Fibroblast of the conjunctiva (primary cell): Measurements from ENCODE around the gene TNFAIP2.

ENCODE experiments used
- DNase-seq: peaks from one replicate; pipeline ENCODE4 v3.0.0-alpha.2; 2010; ENCODE audit warnings: low read depth

TNFAIP2 gene

GRCh38 chr14:103094406-103095209 lies 28.7 kb upstream of the TNFAIP2 start, which contains the start of gene EXOC3L4:
EXOC3L4 (plus strand) TSS chr14:103094725; CDS start chr14:103100220, 5,495 bp downstream.
- DNase-seq, result no peak

DNA sequence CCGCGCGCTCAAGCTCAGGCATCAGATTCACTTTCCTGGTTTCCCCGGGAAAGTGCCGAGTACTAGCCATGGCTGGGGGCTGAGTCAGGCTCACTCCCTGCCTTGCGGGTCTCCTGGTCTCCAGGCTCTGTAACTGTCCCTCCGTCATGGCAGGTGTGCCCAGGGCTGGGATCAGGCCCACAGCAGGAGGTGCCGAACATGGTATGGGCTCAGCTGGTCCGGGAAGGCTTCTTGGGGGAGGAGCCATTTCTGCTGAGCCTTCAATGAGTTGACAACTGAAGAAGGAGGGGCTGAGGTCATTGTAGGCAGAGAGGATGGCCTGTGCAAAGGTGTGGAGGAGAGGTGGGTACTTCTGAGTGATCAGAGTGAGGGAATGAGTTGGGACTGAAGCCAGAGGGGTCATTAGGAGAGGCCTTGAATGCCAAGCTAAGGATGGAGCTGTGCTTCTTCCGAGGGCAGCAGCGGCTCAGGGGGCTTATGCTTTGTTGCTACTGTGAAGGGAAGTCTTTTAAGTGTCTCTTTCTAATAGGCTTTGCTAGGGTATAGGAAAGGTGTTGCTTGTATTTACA lies 28.0 kb upstream of the TNFAIP2 start:
- no peak for DNase-seq

- DNase-seq, result no peak
These were observed 26.9 kb upstream of the TNFAIP2 start for GRCh38 chr14:103096387-103096786.

DNA sequence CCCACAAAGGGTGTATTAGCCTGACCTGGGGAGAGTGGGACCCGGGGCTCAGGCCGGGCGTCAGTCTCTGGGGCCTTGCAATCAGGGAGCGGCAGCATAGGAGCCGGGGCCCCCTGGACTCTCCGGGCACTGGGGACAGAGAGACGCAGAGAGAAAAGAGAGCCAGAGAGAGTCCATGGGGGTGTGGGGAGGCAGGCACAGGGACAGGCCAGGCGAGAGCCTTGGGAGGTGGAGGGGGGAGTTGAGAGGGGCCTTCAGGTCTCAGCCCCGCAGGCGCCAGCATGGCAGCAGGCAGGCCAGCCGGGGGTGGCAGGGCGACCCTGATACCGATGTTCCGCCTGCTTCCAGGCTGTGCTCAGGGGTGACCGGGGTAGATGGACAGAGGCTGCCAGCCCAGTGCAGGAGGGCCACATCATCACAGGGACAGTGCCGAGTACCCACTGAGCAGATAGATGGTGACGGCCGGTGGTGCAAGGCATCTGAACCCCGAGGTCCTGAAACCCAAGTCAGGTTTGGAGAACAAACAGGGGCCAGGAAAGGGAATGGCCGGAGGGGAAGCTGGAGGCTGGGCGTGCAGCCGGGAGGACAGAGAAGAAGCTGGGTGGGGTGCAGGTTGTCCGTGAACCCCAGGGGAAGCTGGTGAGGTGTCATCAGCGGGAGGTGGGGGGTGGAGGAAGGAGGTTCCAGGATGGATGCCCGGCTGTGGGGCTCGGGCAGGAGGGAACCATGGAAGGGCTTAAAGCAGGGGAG lies 25.8 kb upstream of the TNFAIP2 start:
- DNase-seq, result no peak

GRCh38 chr14:103097994-103098957 lies 25.0 kb upstream of the TNFAIP2 start:
- DNase-seq, result no peak

DNA sequence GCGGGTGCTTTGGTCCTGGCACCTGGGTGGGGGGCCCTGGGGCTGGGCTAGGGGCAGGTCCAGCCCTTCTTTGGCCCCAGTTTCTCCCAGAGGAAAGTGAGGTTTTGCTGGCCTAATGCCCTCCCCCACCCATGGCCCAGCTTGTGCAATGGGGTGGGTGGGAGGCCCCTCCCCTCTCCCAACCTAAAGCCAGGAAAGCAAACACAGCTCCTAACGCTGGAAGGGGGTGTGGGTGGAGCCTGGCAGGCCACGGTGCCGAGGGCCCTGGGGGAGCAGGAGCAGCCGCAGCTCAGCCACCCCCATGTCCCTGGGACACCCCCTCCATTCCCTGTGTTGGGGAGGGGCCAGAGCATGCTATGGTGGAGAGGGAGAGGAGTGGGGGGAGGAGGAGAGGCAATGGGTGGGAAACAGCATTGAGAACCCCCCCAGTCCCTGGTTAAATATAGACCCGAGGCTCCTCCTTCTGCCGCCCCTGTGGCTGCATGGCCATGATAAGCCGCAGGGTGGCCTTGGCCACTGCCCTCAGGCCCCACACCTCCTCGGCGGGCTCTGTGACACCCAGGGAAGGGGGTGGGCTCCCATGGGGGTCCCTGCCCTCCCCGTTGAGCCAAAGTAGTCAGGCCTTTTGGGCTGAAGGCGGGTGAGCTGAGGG lies 24.1 kb upstream of the TNFAIP2 start:
- DNase-seq, result no peak

DNA sequence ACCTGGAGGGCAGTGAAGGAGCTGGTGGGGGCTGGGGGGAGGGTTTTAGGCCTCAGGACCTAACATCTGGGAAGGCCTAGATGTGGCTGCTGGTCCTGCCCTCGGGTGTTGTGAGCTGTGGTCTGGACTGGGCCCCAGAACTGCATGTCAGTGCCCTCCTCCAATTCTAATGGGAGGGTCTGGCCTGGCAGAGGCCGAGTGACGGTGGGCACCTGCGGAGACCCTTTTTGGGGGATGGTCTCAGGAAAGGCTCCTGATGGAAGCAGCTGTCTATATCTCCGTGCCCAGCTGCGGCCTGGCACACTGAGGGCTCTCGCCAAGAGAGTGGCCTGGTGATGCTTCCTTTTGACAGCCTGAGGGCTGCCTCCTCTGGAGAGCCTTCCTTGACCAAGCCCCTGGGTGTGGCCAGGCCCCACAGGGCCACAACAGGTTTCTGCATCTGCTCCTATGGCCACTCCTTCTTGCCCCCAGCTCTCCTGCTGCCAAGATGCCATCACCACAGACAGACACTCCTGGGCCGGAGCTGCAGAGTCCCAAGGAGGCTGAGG lies 23.5 kb upstream of the TNFAIP2 start:
- DNase-seq, result no peak

- no peak for DNase-seq
These were observed 22.8 kb upstream of the TNFAIP2 start for GRCh38 chr14:103100281-103101121.

DNA sequence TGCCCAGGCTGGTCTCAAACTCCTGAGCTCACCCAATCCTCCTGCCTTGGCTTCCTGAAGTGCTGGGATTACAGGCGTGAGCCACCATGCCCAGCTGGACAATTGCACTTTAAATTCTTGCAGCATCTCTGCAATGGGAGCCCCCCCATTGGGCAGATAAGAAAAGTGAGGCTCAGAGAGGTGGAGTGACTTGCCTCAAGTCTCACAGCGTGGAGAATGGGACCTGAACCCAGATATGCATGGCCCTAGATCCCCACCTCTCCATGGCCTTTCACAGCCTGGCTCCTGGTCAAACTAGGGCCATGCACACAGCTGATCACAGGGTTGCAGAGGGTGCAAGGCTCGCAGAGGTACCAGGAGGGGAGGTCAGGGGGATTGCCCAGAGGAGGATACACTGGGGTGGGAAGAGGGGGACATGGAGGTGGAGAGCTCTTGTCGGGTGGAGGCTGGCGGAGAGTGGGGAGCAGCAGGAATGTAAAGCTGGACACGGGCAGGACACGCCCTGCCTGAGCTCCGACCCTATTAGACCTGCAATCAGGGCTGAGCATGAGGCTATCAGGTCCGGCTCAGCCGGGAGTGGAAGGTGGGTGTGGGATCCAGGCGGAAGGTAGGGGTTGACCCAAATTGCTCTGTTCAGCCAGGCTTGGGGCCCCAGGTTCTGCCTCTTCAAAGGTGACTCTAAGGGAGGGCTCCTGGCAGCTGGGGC lies 21.9 kb upstream of the TNFAIP2 start:
- DNase-seq, result no peak

DNA sequence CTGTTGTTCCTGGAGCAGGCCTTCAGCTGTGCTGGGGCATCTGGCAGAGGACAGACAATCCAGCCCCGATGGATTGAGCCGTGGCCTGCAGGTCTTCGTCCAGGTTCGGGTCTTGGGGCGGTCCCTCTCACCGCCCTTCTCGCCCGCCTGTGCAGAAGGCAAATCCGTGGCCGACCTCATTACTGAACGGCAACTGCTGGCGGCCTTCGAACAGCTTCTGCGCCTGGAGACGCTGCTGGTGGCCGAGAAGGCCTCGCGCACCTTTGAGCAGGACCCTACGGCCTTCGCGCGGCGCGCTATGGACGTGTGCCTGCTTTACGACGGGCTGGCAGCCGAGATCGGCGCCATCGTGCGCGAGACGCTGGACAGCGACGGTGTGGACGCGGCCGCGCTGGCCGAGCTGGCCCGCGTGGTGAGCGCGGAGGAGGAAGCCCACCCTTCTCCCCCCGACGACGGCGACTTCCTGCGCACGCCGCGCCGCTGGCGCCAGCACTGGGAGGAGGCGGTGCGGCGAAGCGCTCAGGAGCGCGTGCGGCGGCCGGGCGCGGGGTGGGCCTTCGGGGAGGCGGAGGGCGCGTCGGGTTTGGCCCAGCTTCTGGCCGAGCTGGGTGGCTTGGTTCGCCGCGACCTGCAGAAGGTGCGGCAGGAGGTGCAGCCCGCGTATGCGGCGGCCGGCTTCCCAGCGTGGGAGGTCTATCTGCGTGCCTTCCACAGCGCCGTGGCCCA lies 21.1 kb upstream of the TNFAIP2 start:
- no peak for DNase-seq

DNA sequence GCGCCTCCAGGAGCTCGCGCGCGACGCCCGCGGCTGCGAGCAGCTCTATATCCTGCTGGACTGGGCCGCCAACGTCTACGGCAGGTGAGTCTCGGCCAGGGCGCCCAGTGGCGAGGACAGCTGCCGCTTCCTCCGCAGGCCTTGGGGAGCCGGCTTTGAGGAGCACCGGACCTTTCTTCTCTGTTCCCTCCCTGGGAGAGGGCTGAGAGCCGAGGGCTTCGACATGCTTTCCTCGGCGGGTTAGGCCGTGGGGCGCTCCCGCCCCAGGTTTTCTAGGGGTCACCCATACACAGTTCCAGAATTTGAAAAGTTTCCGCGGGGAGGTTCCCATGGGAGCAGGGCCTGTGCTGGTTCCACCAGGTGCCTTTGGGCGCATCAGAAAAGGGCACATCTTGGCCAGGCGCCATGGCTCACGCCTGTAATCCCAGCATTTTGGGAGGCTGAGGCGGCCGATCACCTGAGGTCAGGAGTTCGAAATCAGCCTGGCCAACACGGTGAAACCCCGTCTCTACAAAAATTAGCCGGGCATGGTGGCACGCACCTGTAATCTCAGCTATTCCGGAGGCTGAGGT lies 20.5 kb upstream of the TNFAIP2 start:
- DNase-seq, result no peak

DNA sequence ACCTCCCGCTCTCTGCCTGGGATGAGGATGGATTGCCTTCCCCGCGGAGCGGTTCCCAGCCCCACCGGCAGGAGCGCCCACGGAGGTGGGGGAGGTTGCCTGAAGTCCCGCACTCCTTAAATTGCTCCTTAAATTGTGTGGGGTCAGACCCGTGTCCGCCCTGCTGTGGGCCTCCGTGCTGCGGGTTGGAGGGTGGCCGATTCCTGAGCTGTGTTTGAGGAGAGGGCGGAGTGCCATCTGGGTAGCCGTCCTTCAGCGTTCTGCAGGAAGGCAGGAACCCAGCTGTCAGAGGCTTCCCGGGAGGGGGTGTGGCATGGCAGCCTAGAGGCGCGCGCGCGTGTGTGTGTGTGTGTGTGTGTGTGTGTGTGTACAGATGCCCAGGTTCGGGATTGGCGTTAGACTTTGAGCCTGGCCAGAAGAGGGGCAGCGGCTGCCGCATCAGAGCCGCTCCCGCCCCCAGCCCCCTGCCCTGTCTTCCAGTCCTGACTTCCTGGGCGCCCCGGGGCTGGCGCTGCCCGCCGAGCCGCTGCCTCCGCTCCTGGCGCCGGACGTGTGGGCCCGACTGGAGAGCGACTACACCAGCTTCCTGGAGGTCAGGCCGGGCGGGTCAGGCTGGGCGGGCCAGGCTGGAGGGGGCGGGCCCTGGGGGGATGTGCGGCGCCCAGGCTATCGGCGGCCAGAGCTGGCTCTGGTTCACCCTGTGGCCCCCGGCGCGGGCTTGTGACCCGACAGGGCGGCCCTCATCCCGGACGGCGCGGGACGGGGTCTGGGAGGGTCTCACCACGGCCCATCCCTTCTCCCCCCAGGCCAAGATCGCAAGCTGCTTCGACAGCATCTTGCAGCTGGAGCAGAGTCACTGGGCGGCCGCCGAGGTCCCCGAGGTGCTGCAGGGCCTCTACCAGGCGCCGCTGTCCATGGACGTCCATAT lies 19.5 kb upstream of the TNFAIP2 start:
- no peak for DNase-seq

- no peak for DNase-seq
These were observed 18.9 kb upstream of the TNFAIP2 start for GRCh38 chr14:103104389-103104653.

DNA sequence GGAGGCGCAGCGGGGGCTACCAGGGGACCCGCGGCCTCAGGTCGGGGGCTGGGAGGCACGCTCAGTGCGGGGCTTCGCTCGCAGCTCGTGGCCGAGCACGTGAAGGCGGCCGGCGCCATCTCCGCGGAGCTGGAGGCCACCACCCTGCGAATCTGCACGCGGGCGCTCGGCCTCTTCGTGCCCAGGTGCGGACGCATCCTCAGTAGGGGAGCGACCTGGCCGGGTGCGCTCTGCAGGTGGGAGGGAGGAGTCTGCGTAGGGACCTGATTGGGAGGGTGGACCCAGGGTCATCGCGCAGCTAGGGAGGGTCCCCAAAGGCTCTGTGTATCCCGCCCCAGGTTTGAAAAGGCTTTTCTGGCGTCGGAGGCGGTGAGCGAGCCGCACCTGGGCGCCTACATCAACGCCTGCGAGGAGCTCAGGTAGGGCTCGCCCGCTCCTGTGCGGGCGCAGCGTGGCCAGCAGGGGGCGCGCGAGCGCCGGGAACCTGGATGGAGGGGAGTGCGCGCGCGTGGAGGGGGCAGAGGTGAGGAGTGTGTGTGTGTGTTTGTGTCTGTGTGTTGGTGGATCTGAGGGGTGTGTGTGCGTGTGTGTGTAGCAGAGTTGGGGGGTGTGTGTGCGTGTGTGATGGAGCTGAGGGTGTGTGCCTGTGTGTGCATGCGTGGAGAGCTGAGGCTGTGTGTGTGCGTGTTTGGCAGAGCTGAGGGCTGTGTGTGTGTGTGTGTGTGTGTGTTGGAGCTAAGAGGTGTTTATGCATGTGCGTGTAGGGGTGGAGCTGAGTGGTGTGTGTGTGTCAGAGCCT lies 18.4 kb upstream of the TNFAIP2 start:
- DNase-seq, result no peak

- no peak for DNase-seq
These were observed 17.6 kb upstream of the TNFAIP2 start for GRCh38 chr14:103105580-103106150.

DNA sequence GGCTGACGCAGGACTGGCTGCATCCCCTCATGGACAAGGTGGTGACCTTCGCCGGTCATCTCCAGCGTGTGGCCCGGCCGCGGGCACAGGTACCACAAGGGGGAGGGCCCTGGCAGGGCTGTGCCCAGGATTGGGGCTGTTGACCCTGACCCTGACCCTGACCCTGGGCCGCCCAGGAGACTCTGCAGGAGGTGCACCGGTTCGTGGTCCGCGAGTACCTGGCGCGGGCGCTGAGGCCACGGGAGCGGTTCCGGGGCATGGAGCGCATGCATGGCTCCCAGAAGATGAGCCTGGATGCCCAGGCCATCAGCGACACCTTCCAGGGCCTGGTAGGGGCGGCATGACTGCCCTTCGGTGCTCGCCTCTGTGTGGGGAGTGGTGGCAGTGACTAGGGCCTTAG lies 15.8 kb upstream of the TNFAIP2 start:
- DNase-seq, result no peak
